Measurements from ENCODE around the gene SRBD1. TPM values are rescaled to one million over a fixed set of nuclear protein-coding genes. Genes with fewer than 3 reads are reported as not detected.
A peak's percentile ranks its signal among the peaks of the same experiment; 100 is the strongest.

SRBD1 gene
- total RNA-seq, 1 donor: 22.4 TPM

DNA sequence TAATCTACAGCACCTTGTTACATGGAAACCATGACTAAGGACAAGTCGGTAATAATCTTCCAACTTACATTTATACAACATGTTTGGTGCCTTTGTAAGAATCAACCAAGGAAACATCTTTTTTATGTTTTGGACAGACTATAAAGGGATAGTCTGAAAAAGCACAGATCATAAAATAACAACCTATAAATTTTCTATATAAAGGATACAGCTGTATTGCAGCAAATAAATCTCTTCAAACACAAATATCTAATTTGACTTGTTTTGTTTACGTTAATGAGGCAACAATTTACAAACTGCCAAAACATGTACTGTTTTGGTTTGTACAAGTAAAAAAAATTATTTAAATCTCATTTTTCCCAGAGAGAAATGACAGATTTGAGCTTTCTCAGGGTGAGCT lies 92.5 kb downstream of the SRBD1 start:
- TF ChIP-seq, protein P1, sequence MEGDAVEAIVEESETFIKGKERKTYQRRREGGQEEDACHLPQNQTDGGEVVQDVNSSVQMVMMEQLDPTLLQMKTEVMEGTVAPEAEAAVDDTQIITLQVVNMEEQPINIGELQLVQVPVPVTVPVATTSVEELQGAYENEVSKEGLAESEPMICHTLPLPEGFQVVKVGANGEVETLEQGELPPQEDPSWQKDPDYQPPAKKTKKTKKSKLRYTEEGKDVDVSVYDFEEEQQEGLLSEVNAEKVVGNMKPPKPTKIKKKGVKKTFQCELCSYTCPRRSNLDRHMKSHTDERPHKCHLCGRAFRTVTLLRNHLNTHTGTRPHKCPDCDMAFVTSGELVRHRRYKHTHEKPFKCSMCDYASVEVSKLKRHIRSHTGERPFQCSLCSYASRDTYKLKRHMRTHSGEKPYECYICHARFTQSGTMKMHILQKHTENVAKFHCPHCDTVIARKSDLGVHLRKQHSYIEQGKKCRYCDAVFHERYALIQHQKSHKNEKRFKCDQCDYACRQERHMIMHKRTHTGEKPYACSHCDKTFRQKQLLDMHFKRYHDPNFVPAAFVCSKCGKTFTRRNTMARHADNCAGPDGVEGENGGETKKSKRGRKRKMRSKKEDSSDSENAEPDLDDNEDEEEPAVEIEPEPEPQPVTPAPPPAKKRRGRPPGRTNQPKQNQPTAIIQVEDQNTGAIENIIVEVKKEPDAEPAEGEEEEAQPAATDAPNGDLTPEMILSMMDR (IDR thresholded peaks at IDR 0.05; ENCODE audit: insufficient read depth, low read length): no peak
- no peak overlapping the region for H3K4me3 ChIP-seq (ENCODE audit: low read depth, low read length)
- no peak for DNase-seq (ENCODE audit: low read depth)

GRCh38 chr2:45510701-45511420 lies 100.2 kb downstream of the SRBD1 start:
- no peak overlapping the region for H3K4me3 ChIP-seq (ENCODE audit: low read depth, low read length)
- DNase-seq (ENCODE audit: low read depth): no peak
- TF ChIP-seq, protein P1 (IDR thresholded peaks at IDR 0.05; ENCODE audit: insufficient read depth, low read length): no peak

- TF ChIP-seq, protein P1 (IDR thresholded peaks at IDR 0.05; ENCODE audit: insufficient read depth, low read length): no peak
- no peak for DNase-seq (ENCODE audit: low read depth)
- H3K4me3 ChIP-seq (ENCODE audit: low read depth, low read length): no peak overlapping the region
Measured at GRCh38 chr2:45506756-45507155, 104.3 kb downstream of the SRBD1 start.

DNA sequence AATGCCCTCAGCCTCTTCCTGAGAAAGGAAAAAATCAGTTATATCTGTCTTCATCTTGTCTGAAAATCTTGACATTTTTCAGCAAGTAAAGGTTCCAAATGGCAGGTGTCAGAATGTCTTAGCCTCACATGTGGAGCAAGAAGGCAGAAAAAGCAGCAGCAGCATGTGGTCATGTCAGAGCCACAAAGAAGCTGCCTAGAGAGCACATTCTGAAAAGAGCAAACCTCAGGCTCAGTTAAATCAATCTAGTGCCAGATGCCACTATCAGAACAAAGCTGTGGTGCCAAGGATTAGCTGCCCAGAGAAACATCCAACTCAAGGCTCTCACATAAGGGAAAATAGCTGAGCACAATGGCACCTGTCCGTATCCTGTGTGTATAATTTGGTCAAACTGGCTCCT lies 105.9 kb downstream of the SRBD1 start:
- no peak overlapping the region for H3K4me3 ChIP-seq (ENCODE audit: low read depth, low read length)
- no peak for DNase-seq (ENCODE audit: low read depth)
- TF ChIP-seq, protein P1 (IDR thresholded peaks at IDR 0.05; ENCODE audit: insufficient read depth, low read length): no peak

GRCh38 chr2:45498661-45499550 lies 112.2 kb downstream of the SRBD1 start:
- no peak overlapping the region for H3K4me3 ChIP-seq (ENCODE audit: low read depth, low read length)
- TF ChIP-seq, protein P1 (IDR thresholded peaks at IDR 0.05; ENCODE audit: insufficient read depth, low read length): no peak
- DNase-seq (ENCODE audit: low read depth): no peak

GRCh38 chr2:45497355-45497754 lies 113.7 kb downstream of the SRBD1 start:
- no peak overlapping the region for H3K4me3 ChIP-seq (ENCODE audit: low read depth, low read length)
- TF ChIP-seq, protein P1 (IDR thresholded peaks at IDR 0.05; ENCODE audit: insufficient read depth, low read length): no peak
- DNase-seq (ENCODE audit: low read depth): peak; percentile 11

Data from fibroblast of the aortic adventitia (primary cell).